HG03135 (cell line): Measurements from ENCODE around the gene KIF13A.
"Not testable (repeated sequence)": the region's sequence is repeated elsewhere in the genome, so short reads cannot be mapped to it uniquely, and the experiment has no call there.

Experiments
- ATAC-seq: cut with Tn5 transposase; IDR thresholded peaks from one replicate; pipeline ENCODE4 v1.9.1; 2021; ENCODE audit warnings: mild to moderate bottlenecking, moderate library complexity; ENCODE audit not compliant: unreplicated experiment

The KIF13A gene

DNA sequence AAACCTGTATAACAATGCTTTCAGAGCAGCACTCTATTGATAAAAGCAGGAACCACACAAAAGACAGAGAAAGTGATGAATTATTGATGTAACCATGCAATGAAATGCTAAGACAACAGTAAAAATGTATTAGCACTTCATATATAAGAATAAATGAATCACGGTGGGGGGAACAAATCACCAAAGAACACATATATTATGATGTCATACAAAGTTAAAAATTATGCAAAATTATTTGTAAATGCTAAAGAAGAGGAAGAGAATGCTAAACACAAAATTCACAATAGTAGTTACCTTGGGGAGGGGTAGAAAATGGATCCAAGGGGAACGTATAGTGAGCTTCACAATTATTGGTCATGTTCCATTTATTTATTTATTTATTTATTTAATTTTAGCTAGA is 133.9 kb downstream of the KIF13A start:
- no peak for ATAC-seq

- ATAC-seq, result no peak
These were observed 135.7 kb downstream of the KIF13A start for GRCh38 chr6:17851720-17852161.

DNA sequence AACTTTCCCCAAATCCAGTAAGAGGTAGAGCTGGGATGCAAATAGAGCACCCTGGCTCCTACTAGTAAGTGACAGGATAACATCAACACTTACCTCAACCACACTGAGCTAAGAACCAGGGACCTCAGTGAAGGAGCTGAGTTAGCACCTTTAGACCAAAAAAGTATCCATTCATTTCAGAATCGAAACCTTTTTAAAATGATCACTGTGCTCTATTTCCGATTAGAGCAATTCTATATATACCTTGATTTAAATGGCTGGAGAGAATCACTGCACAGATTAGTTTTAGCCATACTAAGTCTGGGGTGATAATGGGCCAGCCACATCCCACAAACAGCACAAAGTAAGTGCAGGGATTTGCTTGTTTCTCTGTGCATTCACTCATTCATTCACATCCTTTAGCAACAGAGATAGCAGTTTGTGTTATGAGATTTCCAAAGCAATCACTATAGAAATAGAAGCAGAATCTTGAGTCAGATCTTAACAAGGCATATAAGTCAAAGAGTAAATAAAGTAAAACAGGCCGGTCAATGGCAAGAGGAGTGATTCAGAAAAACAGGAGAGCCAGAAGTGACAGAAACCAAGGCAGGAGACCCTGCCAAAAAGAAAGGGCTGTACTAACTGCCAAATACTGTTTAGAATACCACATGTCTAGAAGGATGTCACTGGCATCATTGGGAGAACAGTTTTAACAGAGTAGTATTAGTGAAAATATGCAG is 136.3 kb downstream of the KIF13A start:
- no peak for ATAC-seq

DNA sequence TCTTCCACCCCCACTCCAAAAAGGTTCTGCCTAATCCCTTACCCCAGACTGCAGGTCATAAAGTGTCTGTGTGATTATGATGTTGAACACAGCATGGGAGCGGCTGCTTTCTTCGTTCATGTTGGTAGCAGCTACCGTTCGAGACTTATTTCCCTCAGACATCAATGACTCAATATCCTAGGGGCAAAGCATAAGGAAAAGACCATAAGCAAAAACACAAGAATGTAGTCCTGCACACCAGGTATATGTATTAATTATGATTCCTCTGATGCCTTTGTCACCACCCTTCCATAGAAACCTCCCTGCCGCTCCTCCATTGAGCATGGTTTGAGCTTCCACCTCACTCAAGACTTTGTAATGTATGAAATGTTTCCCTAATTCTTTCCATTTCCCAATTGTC is 137.2 kb downstream of the KIF13A start:
- ATAC-seq, result no peak

GRCh38 chr6:17847203-17847760 is 140.2 kb downstream of the KIF13A start:
- no peak for ATAC-seq

- ATAC-seq, result no peak
These were observed 140.7 kb downstream of the KIF13A start for GRCh38 chr6:17846762-17847161.

DNA sequence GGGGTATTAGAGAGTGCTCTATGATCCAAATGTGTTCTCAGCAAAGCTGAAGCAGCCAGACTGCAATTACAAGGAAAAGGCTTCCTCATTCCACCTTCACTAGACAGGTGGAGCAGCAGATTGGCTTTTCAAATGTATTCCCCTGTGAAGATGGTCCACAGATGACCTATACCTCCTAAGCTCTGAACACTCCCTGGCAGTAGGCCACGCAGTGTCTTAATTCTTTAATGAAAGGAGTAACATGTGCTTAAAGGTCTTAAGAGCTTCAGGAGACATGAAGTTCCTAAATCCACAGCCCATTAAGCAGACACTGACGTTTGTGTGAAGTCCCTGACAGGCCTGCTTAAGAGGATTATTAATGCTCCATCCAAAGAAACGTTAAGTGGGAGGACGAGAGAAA is 141.8 kb downstream of the KIF13A start:
- no peak for ATAC-seq

GRCh38 chr6:17844967-17845366 is 142.5 kb downstream of the KIF13A start:
- not testable (repeated sequence) for ATAC-seq

DNA sequence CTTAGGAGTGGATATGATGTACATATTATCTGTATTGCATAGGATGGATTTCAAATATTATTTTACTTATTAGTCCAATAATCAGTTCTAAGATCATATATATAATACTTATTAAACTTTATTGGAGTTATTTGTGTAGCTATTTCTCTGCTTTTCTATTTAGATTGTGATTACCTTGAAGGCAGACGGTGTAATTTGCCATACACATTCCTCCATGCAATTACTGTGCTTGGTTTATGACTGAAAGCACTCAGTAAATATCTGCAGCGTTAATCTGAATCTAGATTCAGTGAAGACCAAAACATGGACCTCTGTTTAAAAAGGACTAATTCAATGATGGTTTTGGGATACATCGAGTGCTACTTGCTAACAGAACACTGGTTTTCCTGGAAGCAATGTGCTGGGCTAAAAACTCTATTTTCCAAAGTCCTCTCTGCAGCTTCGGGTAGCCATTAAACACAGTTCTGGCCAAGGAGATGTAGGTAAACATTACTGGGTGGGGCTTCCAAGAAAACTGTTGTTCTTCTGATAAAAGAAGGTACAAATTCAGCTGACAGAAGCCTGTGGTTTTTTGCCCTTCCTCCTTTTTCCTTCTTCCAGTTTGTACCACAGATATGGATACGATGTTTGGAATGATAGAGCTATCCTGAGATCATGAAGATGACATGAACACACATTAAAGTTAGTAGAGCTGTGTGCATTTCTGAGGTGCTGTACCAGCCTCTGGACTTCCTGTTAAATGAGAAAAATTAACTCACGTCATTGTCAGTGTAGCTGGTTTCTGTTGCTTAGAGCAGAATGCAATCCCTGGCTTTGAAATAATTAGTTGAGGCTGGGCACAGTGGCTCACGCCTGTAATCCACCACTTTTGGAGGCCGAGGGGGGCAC is 144.3 kb downstream of the KIF13A start:
- ATAC-seq, result no peak

- no peak for ATAC-seq
These were observed 145.2 kb downstream of the KIF13A start for GRCh38 chr6:17842014-17842776.

- no peak for ATAC-seq
These were observed 147.8 kb downstream of the KIF13A start for GRCh38 chr6:17839513-17840223.

GRCh38 chr6:17836293-17836692 is 151.1 kb downstream of the KIF13A start:
- ATAC-seq, result no peak

DNA sequence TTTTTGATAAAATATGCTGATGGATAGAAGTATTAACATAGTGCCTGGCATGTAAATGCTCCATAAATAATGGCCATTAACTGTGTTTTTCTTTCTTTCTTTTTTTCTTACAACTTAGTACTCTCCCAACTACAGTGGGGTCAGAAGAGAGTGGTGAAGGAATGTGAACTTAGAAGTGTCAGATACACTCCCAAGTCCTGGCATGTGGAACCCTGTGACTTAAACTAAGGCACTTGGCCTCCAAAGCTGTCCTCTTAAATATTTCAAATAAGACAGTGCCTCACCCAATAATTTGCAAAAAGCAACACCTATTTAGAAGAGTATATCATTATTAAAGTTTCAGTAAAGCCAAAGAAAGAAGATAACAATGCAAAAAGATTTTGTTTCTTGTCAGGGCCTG is 151.7 kb downstream of the KIF13A start:
- ATAC-seq, result no peak

- ATAC-seq, result no peak
These were observed 156.3 kb downstream of the KIF13A start for GRCh38 chr6:17831135-17831534.

DNA sequence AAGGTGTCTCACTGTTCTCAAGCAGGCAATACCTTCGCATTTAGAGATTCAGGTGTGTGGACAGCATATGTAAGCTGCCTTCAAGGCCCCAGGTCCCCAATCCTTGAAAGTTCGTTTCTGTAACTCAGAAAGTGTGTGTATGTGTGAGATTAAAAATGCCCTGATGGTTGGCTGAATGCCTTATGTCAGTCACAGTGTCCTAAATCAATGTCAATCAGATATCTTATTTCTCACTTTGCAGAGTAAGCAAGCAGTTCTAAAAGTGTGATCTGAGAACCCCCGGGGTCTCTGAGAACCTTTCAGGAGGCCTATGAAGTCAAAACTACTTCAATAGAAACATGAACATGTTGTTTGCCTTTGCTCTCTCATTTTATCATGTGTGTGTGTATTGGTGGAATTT is 157.5 kb downstream of the KIF13A start:
- ATAC-seq, result no peak

GRCh38 chr6:17828149-17828548 is 159.3 kb downstream of the KIF13A start:
- no peak for ATAC-seq

GRCh38 chr6:17826301-17826700 is 161.1 kb downstream of the KIF13A start:
- no peak for ATAC-seq

DNA sequence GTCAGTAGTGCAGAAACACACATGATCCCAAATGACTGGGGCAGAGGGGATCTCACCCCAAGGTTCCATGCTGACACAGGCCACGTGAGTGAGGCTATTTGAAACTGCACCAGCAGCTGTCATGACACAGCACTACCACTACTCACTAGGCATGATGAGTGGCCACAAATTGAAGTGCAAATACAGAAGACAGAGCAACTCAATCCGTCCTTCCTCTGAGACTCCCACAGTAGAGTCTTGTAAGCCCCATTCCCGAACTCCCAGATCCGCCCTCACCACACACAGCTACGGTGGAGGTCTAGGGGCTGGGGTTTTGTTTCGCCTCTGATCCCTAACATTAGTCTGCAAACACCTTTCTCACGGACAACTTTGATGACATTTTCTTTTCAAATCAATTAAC is 167.4 kb downstream of the KIF13A start:
- ATAC-seq, result no peak

GRCh38 chr6:17817763-17818162 is 169.7 kb downstream of the KIF13A start:
- no peak for ATAC-seq

GRCh38 chr6:17816921-17817611 is 170.4 kb downstream of the KIF13A start:
- ATAC-seq, result no peak
